ENCODE results near the gene HSPA1L.
"Not testable (repeated sequence)": the region's sequence is repeated elsewhere in the genome, so short reads cannot be mapped to it uniquely, and the experiment has no call there.

HSPA1L gene

DNA sequence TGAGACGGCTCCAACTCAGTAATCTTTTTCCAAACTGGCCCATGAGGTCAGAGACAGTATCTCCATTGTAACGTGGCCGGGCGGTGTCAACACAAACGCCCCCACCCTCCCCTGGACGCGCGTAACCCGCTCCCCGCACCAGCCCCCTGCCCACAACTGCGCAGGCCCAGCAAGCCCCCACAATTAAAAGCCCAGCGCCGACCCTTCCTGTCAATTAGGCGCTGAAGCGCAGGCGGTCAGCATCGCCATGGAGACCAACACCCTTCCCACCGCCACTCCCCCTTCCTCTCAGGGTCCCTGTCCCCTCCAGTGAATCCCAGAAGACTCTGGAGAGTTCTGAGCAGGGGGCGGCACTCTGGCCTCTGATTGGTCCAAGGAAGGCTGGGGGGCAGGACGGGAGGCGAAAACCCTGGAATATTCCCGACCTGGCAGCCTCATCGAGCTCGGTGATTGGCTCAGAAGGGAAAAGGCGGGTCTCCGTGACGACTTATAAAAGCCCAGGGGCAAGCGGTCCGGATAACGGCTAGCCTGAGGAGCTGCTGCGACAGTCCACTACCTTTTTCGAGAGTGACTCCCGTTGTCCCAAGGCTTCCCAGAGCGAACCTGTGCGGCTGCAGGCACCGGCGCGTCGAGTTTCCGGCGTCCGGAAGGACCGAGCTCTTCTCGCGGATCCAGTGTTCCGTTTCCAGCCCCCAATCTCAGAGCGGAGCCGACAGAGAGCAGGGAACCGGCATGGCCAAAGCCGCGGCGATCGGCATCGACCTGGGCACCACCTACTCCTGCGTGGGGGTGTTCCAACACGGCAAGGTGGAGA lies at the start of gene HSPA1L, which contains the start of gene HSPA1A:
Gene HSPA1L (minus strand): TSS at position 259 of the 814 bp plus-strand sequence. CDS start 3,311 bp downstream, outside the sequence.
Gene HSPA1A (plus strand): TSS at position 519 of the 814 bp plus-strand sequence. CDS start 214 bp downstream, at position 733.
- TF ChIP-seq, protein P1, sequence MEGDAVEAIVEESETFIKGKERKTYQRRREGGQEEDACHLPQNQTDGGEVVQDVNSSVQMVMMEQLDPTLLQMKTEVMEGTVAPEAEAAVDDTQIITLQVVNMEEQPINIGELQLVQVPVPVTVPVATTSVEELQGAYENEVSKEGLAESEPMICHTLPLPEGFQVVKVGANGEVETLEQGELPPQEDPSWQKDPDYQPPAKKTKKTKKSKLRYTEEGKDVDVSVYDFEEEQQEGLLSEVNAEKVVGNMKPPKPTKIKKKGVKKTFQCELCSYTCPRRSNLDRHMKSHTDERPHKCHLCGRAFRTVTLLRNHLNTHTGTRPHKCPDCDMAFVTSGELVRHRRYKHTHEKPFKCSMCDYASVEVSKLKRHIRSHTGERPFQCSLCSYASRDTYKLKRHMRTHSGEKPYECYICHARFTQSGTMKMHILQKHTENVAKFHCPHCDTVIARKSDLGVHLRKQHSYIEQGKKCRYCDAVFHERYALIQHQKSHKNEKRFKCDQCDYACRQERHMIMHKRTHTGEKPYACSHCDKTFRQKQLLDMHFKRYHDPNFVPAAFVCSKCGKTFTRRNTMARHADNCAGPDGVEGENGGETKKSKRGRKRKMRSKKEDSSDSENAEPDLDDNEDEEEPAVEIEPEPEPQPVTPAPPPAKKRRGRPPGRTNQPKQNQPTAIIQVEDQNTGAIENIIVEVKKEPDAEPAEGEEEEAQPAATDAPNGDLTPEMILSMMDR (IDR thresholded peaks at IDR 0.05; ENCODE audit: control insufficient read depth, insufficient read depth, low read depth, low read length, missing control alignments): no peak
- peak within 1 kb of the TSS; percentile 71 for H3K4me3 ChIP-seq (ENCODE audit: control insufficient read depth, low read depth, low read length)
- peak; percentile 83 for DNase-seq (ENCODE audit: low read depth)

DNA sequence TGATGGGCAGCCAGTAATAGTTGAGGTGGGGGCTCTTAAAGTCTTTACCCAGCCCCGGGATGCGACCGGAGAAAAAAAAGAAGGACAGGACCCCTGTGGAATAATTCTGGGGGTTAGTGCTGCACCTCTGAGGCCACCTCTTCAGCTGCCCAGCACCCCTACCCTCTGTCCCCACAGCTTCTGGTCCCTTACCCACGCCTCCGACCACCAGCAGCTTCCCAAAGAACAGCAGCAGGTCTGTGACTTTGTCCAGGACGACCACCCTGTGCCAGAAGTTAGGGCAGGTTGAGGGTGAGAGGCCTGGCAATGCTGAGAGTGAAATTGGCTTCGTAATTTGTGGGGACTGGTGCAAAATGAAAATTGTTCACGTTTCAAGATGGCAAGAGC lies 49.7 kb upstream of the HSPA1L start:
- DNase-seq (ENCODE audit: low read depth): no peak
- H3K4me3 ChIP-seq (ENCODE audit: control insufficient read depth, low read depth, low read length): no peak overlapping the region
- TF ChIP-seq, protein P1 (IDR thresholded peaks at IDR 0.05; ENCODE audit: control insufficient read depth, insufficient read depth, low read depth, low read length, missing control alignments): no peak

DNA sequence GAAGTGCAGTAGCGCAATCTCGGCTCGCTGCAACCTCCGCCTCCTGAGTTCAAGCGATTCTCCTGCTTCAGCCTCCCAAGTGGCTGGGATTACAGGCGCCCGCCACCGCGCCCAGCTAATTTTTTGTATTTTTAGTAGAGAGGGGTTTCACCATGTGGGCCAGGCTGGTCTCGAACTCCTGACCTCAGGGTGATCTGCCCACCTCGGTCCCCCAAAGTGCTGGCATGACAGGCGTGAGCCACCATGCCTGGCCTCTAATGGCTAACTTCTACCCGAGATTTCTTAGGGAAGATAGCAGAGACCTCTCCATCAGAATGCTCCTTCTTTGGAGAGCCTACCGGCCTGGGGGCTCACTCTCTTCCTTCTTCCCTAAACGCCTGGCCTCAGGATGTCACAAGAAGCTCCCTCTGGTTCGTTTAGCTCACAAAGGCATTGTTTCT lies 49.1 kb upstream of the HSPA1L start:
- not testable (repeated sequence) for DNase-seq (ENCODE audit: low read depth)
- H3K4me3 ChIP-seq (ENCODE audit: control insufficient read depth, low read depth, low read length): peak overlapping the region; percentile 68

DNA sequence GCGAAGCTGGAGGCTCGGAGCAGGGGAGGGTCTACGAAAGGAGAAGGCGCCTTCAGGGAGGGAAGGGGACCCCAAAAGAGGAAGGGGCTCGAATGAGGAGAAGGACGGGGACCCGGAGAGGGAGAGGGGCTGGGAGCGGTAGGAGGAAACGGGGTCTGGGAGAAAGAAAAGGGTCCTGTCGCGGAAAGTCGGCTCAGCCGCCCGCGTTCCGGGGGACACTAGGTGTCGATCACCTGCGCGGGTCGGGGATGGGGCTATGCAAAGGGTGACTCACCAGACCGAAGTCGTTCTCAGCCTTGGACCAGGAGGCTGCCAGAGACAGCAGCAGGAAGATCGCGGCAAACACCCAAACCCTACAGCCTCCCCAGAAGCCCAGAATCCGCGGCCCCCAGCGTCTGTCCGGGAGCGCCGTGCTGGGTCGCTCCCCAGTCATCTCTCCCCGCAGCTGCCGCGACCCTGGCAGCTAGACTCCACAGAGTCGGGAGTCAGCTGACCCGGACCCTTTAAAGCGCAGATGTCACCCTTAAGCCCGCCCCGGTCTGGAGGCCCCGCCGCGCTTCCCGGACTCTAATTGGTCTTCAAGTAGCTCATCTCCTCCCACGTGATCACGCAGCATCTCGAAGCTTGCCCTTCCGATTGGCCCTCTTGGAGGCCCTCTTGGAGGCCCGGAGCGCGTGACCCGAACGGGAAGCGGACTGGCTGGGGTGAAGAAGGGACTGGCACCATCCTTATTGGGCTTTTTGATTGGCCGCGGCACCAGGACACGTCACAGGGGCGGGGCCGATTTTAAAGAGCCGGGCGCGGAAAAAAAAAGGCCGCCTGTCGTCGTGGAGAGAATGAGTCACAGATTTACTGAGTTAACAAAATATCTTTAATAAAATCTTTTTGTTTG lies 47.5 kb upstream of the HSPA1L start, which contains the start of gene NEU1:
Gene NEU1 (minus strand): TSS at position 478 of the 892 bp plus-strand sequence. CDS start 45 bp downstream, at position 433.
- H3K4me3 ChIP-seq (ENCODE audit: control insufficient read depth, low read depth, low read length): peak within 1 kb of the TSS; percentile 88
- TF ChIP-seq, protein P1 (IDR thresholded peaks at IDR 0.05; ENCODE audit: control insufficient read depth, insufficient read depth, low read depth, low read length, missing control alignments): no peak
- peak; percentile 99 for DNase-seq (ENCODE audit: low read depth)

DNA sequence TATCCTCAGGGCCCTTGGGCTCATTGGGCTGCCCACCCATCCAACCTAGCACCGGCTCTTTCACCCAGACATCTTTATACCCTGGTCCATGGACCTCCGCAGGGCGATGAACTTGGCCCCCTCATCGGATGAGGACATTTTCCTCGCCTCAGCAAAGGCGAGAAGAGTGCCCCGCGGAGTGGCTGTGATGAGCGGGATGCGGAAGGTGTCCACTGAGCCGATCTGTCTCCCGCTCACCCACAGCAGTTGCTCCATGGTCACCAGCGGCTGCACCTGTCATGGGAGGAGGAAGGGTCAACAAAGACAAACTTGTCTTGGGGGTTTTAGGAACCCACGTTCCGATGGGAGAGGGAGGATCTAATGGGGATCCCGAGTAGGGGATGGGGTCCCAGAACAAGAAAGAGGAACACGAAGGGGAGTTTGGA lies 46.8 kb upstream of the HSPA1L start:
- peak overlapping the region; percentile 88 for H3K4me3 ChIP-seq (ENCODE audit: control insufficient read depth, low read depth, low read length)
- TF ChIP-seq, protein P1 (IDR thresholded peaks at IDR 0.05; ENCODE audit: control insufficient read depth, insufficient read depth, low read depth, low read length, missing control alignments): no peak
- no peak for DNase-seq (ENCODE audit: low read depth)

DNA sequence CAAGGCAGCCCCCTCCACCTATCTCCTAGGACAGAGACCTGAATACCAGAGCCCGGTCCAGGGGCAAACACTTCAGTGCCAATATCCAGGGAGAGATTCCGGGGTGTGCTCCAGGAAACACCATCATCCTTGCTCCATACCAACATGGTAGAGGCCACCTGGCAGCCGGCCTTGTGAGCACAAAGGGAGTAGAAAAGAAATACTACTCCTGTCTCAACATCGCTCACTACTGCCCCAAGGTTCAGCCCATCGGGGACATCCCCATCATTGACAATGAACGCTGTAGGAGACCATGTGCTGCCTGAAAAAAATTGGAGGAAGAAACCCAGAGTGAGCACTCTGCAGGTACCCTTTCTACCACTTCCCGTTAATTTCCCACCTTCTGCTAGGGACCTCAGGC lies 46.1 kb upstream of the HSPA1L start:
- DNase-seq (ENCODE audit: low read depth): no peak
- no peak overlapping the region for H3K4me3 ChIP-seq (ENCODE audit: control insufficient read depth, low read depth, low read length)
- TF ChIP-seq, protein P1 (IDR thresholded peaks at IDR 0.05; ENCODE audit: control insufficient read depth, insufficient read depth, low read depth, low read length, missing control alignments): no peak

Measured in AG09309 (cell line).